Upper lobe of left lung (tissue), 6 donors: Measurements from ENCODE around the gene ATP8B1. TPM values are rescaled to one million over a fixed set of nuclear protein-coding genes. Genes with fewer than 3 reads are reported as not detected.

Experiments used
- ATAC-seq, 2 donors: fragments of 200-7000 bp; cut with Tn5 transposase; one replicate each; pipeline ENCODE4 v1.9.1; 2022; ENCODE audit warnings: mild to moderate bottlenecking in 2 of 2, moderate library complexity in 2 of 2; ENCODE audit not compliant: low FRiP score in 2 of 2
- DNase-seq, 2 donors: peaks; one replicate each; pipeline ENCODE4 v3.0.0-alpha.2; 2019 to 2020
- H3K27ac ChIP-seq, 4 donors: fragments of 200-600 bp; sonication (generic); one replicate each; pipeline ENCODE4 v1.5.1; 2016 to 2019
- H3K27me3 ChIP-seq, 4 donors: fragments of 200-600 bp; sonication (generic); one replicate each; pipeline ENCODE4 v1.5.1; 2017 to 2019
- H3K36me3 ChIP-seq, 4 donors: fragments of 200-600 bp; sonication (generic); one replicate each; pipeline ENCODE4 v1.5.1; 2016 to 2019
- H3K4me1 ChIP-seq, 4 donors: fragments of 200-600 bp; sonication (generic); one replicate each; pipeline ENCODE4 v1.5.1; 2018 to 2019
- H3K4me3 ChIP-seq, 4 donors: fragments of 200-600 bp; sonication (generic); one replicate each; pipeline ENCODE4 v1.5.1; 2017 to 2019; ENCODE audit warnings: mild to moderate bottlenecking in 2 of 4, moderate library complexity in 1 of 4
- H3K9me3 ChIP-seq, 4 donors: fragments of 200-600 bp; sonication (generic); one replicate each; pipeline ENCODE4 v1.5.1; 2018 to 2019
- CTCF ChIP-seq, 6 experiments: fragments of 450-650 bp in 4 of 6; fragments of 200-600 bp in 2 of 6; sonication (generic) in 2 of 6; IDR thresholded peaks; one replicate each; pipeline ENCODE4 v1.5.1; 2016 to 2019; ENCODE audit warnings: antibody characterized with exemption in 6 of 6
- EP300 ChIP-seq, 4 donors: sonication (generic); formaldehyde crosslinking; IDR thresholded peaks; one replicate each; pipeline ENCODE4 v1.5.1; 2017; ENCODE audit warnings: antibody characterized with exemption in 4 of 4, control low read depth in 2 of 4
- POLR2A ChIP-seq, 4 donors: fragments of 450-650 bp; IDR thresholded peaks; one replicate each; pipeline ENCODE4 v1.5.1; 2016 to 2017; ENCODE audit warnings: antibody characterized with exemption in 4 of 4, mild to moderate bottlenecking in 2 of 4
- POLR2AphosphoS5 ChIP-seq, 2 donors: sonication (generic); formaldehyde crosslinking; IDR thresholded peaks; one replicate each; pipeline ENCODE4 v1.5.1; 2017; ENCODE audit warnings: antibody characterized with exemption in 2 of 2
- WGBS, 2 donors: methylation state at CpG; one replicate each; pipeline ENCODE4 v1.1.5; 2017 to 2018; 5-methylcytosine and 5-hydroxymethylcytosine counted together
- total RNA-seq, 6 donors: library from RNA; depleted of rRNA in 4 of 6; stranded (reverse); fragments of >200 nt in 4 of 6; gene quantifications; one replicate each; pipeline versions ENCODE4 v1.1.0 to v1.2.1, GENCODE V29; 2016 to 2021
- donor health status: DM: no; HTN: no; CAD: no; lungs with moderate emphysema.
- donor health status: DM: no; HTN: yes; CAD: no; lungs with severe emphysema.

The ATP8B1 gene
- total RNA-seq, 6 donors from 2014 or later: 19.6 to 36.5 (median 26.0) TPM

DNA sequence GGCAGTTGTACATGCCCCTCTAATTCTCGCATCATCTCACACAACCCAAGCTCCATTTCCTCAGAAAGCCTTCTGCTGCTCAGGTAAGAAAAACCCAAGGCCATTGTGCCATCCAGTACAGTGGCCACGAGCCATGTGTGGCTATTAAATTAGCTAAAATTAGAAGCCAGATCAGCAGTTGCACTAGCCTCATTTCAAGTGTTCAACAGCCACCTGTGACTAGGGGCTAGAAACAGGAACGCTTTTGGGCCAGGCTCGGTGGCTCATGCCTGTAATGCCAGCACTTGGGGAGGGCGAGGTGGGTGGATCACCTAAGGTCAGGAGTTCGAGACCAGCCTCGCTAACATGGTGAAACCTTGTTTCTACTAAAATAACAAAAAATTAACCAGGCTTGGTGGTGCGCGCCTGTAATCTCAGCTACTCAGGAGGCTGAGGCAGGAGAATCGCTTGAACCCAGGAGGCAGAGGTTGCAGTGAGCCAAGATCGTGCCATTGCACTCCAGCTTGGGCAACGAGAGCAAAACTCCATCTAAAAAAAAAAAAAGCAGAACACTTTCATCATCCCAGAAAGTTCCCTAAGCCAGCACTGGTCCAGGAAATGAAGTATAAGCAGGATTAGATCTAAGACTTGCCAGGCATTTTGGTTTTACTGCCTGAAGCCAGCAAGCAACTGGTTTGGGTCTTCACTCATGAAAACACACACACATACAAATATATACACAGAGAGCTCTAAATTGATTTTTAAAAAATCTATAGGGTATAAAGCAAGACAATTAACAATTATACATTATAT, 35.7 kb downstream of the ATP8B1 start:
- ATAC-seq (no peak), DNase-seq (no peak)
- H3K9me3 ChIP-seq: no peaks in the 10 kb centered on the region
- H3K27ac ChIP-seq: peak overlapping the region in 1 of 4 donors; percentile 69
- H3K27me3 ChIP-seq: no peaks in the 10 kb centered on the region
- no peaks in the 10 kb centered on the region for H3K36me3 ChIP-seq
- peaks cover 38 to 41% (median 38%) of the 10 kb centered on the region in 4 donors for H3K4me1 ChIP-seq
- TF ChIP-seq EP300 (IDR thresholded peaks at IDR 0.05): no peak
- no peak for TF ChIP-seq CTCF (IDR thresholded peaks at IDR 0.05)
- no peak for TF ChIP-seq POLR2A (IDR thresholded peaks at IDR 0.05)
- TF ChIP-seq POLR2AphosphoS5 (IDR thresholded peaks at IDR 0.05): no peak
- no peak overlapping the region for H3K4me3 ChIP-seq
- WGBS, 2 donors: 80 to 83% methylated on average over 12 of the region's 12 CpGs

GRCh38 chr18:57764995-57765394, 38.1 kb downstream of the ATP8B1 start:
- Histone ChIP-seq H3K27ac (no peak overlapping the region), H3K36me3 (peaks cover 0 to 6% (median 0%) of the 10 kb centered on the region in 4 donors), H3K4me1 (peaks cover 16 to 21% (median 21%) of the 10 kb centered on the region in 4 donors), H3K9me3 (no peaks in the 10 kb centered on the region), H3K4me3 (no peak overlapping the region), H3K27me3 (no peaks in the 10 kb centered on the region)
- DNase-seq (no peak), ATAC-seq (no peak)
- TF ChIP-seq POLR2AphosphoS5 (IDR thresholded peaks at IDR 0.05) (no peak), CTCF (IDR thresholded peaks at IDR 0.05) (no peak), POLR2A (IDR thresholded peaks at IDR 0.05) (no peak), EP300 (IDR thresholded peaks at IDR 0.05) (no peak)
- WGBS, 2 donors: 96 to 100% methylated on average over 2 of the region's 2 CpGs

- WGBS, 2 donors: 90 to 91% methylated on average over 8 of the region's 8 CpGs
- peaks cover 9 to 19% (median 16%) of the 10 kb centered on the region in 4 donors for H3K4me1 ChIP-seq
Measured at GRCh38 chr18:57764087-57764486, 39.0 kb downstream of the ATP8B1 start.

GRCh38 chr18:57762686-57763085, 40.4 kb downstream of the ATP8B1 start:
- no peak for TF ChIP-seq POLR2A (IDR thresholded peaks at IDR 0.05)
- TF ChIP-seq EP300 (IDR thresholded peaks at IDR 0.05): no peak
- no peak for TF ChIP-seq POLR2AphosphoS5 (IDR thresholded peaks at IDR 0.05)
- TF ChIP-seq CTCF (IDR thresholded peaks at IDR 0.05): no peak
- Histone ChIP-seq H3K27ac (no peak overlapping the region), H3K27me3 (no peaks in the 10 kb centered on the region), H3K9me3 (no peaks in the 10 kb centered on the region), H3K4me3 (no peak overlapping the region), H3K4me1 (peaks cover 0 to 5% (median 3%) of the 10 kb centered on the region in 4 donors), H3K36me3 (peaks cover 0 to 6% (median 0%) of the 10 kb centered on the region in 4 donors)
- DNase-seq: no peak
- no peak for ATAC-seq
- WGBS, 2 donors: 73 to 80% methylated on average over 2 of the region's 2 CpGs

More at GRCh38 chr18:57764087-57764486, 39.0 kb downstream of the ATP8B1 start:
- peaks cover 0 to 6% (median 0%) of the 10 kb centered on the region in 4 donors for H3K36me3 ChIP-seq
- DNase-seq: no peak
- H3K4me3 ChIP-seq: no peak overlapping the region
- no peak overlapping the region for H3K27ac ChIP-seq
- no peak for ATAC-seq
- TF ChIP-seq CTCF (IDR thresholded peaks at IDR 0.05) (no peak), POLR2A (IDR thresholded peaks at IDR 0.05) (no peak), EP300 (IDR thresholded peaks at IDR 0.05) (no peak)
- no peaks in the 10 kb centered on the region for H3K9me3 ChIP-seq
- no peaks in the 10 kb centered on the region for H3K27me3 ChIP-seq
